Neural progenitor cell (in vitro differentiated cells): ENCODE data around the gene PNLDC1.

ENCODE experiments used
- CTCF ChIP-seq: fragments of 200-600 bp; sonication (generic); IDR thresholded peaks from 2 replicates; pipeline ENCODE4 v1.5.1; 2017; ENCODE audit warnings: antibody characterized with exemption, mild to moderate bottlenecking
- EZH2 ChIP-seq: fragments of 200-600 bp; sonication (generic); IDR thresholded peaks from 2 replicates; pipeline ENCODE4 v1.6.1; 2017; ENCODE audit warnings: antibody characterized with exemption, mild to moderate bottlenecking, moderate library complexity

DNA sequence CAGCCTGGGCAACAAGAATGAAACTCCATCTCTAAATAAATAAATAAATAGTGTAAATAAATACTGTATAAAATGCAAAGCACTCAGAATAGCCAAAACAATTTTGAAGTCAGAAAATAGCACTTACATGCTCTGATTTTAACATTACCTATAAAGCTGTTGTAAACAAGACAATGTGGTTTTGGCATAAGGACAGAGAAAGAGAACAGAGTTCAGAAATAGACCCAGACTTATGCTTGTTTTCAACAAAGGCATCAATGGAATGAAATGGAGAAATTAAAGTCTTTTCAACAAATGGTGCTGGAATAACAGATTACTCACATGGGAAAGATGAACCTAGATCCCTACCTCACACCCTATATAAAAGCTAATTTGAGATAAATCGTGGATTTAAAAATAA is 27.9 kb upstream of the PNLDC1 start:
- TF ChIP-seq CTCF (no peak), EZH2 (no peak)
